Measurements from ENCODE around the gene NFKBIZ.

The NFKBIZ gene

GRCh38 chr3:101807888-101808287 lies 41.4 kb upstream of the NFKBIZ start:
- H3K27ac ChIP-seq: no peak overlapping the region
- TF ChIP-seq ZFX (IDR thresholded peaks at IDR 0.05) (no peak), CTCF (conservative IDR thresholded peaks at IDR 0.05) (no peak)

GRCh38 chr3:101809178-101810021 lies 39.9 kb upstream of the NFKBIZ start:
- TF ChIP-seq ZFX (IDR thresholded peaks at IDR 0.05) (no peak), CTCF (conservative IDR thresholded peaks at IDR 0.05) (peak; percentile 64)
- no peak overlapping the region for H3K27ac ChIP-seq

- TF ChIP-seq ZFX (IDR thresholded peaks at IDR 0.05) (no peak), CTCF (conservative IDR thresholded peaks at IDR 0.05) (no peak)
- H3K27ac ChIP-seq: no peak overlapping the region
These were observed 39.3 kb upstream of the NFKBIZ start for GRCh38 chr3:101810022-101810418.

GRCh38 chr3:101811875-101812274 lies 37.4 kb upstream of the NFKBIZ start:
- no peak overlapping the region for H3K27ac ChIP-seq
- TF ChIP-seq CTCF (conservative IDR thresholded peaks at IDR 0.05) (no peak), ZFX (IDR thresholded peaks at IDR 0.05) (no peak)

GRCh38 chr3:101812895-101813294 lies 36.4 kb upstream of the NFKBIZ start:
- H3K27ac ChIP-seq: no peak overlapping the region
- TF ChIP-seq CTCF (conservative IDR thresholded peaks at IDR 0.05) (no peak), ZFX (IDR thresholded peaks at IDR 0.05) (no peak)

- H3K27ac ChIP-seq: no peak overlapping the region
- TF ChIP-seq CTCF (conservative IDR thresholded peaks at IDR 0.05) (peak; percentile 66), ZFX (IDR thresholded peaks at IDR 0.05) (no peak)
These were observed 35.4 kb upstream of the NFKBIZ start for GRCh38 chr3:101813817-101814440.

GRCh38 chr3:101814835-101815234 lies 34.5 kb upstream of the NFKBIZ start:
- no peak for TF ChIP-seq ZFX (IDR thresholded peaks at IDR 0.05)
- H3K27ac ChIP-seq: no peak overlapping the region
